ENCODE data around the gene MT1F. TPM values are rescaled to one million over a fixed set of nuclear protein-coding genes. Genes with fewer than 3 reads are reported as not detected.

MT1F gene
- total RNA-seq, 2 donors from 2014 or later, result 3.4 TPM; not detected in 1

DNA sequence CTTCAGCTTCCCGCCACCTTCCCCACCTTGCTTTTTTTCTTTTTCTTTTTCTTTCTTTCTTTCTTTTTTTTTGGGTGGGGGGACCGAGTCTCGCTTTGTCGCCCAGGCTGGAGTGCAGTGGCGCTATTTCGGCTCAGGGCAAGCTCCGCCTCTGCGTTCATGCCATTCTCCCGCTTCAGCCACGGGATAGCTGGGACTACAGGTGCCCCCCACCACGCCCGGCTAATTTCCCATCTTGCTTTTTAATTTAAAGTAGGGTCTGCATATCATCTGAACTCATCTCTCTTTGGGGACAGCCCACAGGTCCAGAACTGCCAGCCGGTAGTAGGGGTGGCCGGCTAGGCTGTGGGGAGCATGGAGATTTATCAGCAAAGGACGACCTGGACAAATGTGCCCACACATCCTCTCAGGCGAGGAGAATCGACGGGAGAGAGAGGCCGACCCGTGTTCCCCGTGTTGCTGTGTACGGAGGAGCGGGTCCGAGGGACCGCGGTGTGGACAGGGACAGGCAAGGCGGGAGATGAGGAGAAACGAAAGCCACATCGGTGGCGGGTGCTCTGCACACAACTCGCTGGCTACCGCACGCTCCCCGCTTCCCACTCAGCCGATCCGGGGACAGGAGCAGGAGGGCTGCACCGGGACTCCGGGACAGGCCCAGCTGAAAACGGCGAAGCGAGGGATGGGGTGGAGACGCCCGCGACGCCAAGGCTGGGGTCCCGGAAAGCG is 22.9 kb upstream of the MT1F start:
- Histone ChIP-seq H3K4me1 (ENCODE audit: control insufficient read depth, insufficient read depth, low read length) (no peaks in the 10 kb centered on the region), H3K9ac (ENCODE audit: extremely low read depth, low read length, poor library complexity, severe bottlenecking) (no peak overlapping the region), H3K4me3 (ENCODE audit: low read length) (peak overlapping the region; percentile 35), H3K27ac (ENCODE audit: low read depth, low read length) (no peak overlapping the region), H3K36me3 (ENCODE audit: control insufficient read depth, insufficient read depth, low read length) (no peaks in the 10 kb centered on the region), H3K9me3 (ENCODE audit: control insufficient read depth, low read length) (no peaks in the 10 kb centered on the region), H3K27me3 (ENCODE audit: control insufficient read depth, insufficient read depth, low read length, poor library complexity, severe bottlenecking) (peaks cover 100% of the 10 kb centered on the region)
- peaks cover 100% of the 10 kb centered on the region for H3K27me3 Mint-ChIP-seq (ENCODE audit: insufficient read depth)
- no peaks in the 10 kb centered on the region for H3K36me3 Mint-ChIP-seq (ENCODE audit: low read depth)
- peak overlapping the region; percentile 43 for H3K4me3 Mint-ChIP-seq
- H3K9me3 Mint-ChIP-seq, result no peaks in the 10 kb centered on the region
- H3K27ac Mint-ChIP-seq, result no peak overlapping the region
- WGBS, 2 experiments (ENCODE audit: insufficient coverage in 1 of 2, insufficient read length in 1 of 2), result 3 to 5% methylated on average over 30 to 47 of the region's 47 CpGs
- peaks cover 18% of the 10 kb centered on the region for H3K4me1 Mint-ChIP-seq
- peak; percentile 73 for DNase-seq
- TF ChIP-seq, protein P1, sequence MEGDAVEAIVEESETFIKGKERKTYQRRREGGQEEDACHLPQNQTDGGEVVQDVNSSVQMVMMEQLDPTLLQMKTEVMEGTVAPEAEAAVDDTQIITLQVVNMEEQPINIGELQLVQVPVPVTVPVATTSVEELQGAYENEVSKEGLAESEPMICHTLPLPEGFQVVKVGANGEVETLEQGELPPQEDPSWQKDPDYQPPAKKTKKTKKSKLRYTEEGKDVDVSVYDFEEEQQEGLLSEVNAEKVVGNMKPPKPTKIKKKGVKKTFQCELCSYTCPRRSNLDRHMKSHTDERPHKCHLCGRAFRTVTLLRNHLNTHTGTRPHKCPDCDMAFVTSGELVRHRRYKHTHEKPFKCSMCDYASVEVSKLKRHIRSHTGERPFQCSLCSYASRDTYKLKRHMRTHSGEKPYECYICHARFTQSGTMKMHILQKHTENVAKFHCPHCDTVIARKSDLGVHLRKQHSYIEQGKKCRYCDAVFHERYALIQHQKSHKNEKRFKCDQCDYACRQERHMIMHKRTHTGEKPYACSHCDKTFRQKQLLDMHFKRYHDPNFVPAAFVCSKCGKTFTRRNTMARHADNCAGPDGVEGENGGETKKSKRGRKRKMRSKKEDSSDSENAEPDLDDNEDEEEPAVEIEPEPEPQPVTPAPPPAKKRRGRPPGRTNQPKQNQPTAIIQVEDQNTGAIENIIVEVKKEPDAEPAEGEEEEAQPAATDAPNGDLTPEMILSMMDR (conservative IDR thresholded peaks at IDR 0.05), result no peak

DNA sequence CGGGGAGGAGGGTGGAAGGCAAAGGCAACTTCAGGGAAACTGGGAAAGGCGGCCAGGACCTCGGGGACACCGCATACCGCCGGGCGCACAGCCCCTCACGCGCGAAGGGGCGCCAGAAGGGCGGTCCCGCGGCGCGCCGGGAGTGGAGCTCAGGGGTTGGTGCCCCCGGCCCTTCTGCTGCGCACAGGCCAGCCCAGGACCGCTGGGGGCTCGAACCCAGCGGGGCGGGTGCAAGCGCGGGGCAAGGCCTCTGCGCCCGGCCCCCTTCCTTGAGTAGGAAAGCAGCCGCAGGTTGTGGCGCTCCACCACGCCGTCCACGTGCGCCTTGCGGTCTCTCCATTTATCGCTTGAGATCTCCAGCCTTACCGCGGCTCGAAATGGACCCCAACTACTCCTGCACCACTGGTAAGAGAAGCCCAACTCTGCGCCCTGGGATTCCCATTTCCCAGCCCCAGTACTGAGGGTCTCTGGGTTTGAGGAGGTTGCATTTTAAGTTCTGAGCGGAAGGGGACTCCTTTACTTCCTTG is 22.3 kb upstream of the MT1F start:
- H3K9ac ChIP-seq (ENCODE audit: extremely low read depth, low read length, poor library complexity, severe bottlenecking), result no peak overlapping the region
- Mint-ChIP-seq H3K36me3 (ENCODE audit: low read depth) (no peaks in the 10 kb centered on the region), H3K4me1 (peaks cover 18% of the 10 kb centered on the region), H3K9me3 (no peaks in the 10 kb centered on the region), H3K4me3 (peak overlapping the region; percentile 43), H3K27ac (no peak overlapping the region), H3K27me3 (ENCODE audit: insufficient read depth) (peaks cover 100% of the 10 kb centered on the region)
- peak; percentile 64 for DNase-seq
- peaks cover 100% of the 10 kb centered on the region for H3K27me3 ChIP-seq (ENCODE audit: control insufficient read depth, insufficient read depth, low read length, poor library complexity, severe bottlenecking)
- 0 to 4% methylated on average over 7 to 40 of the region's 40 CpGs for WGBS, 2 experiments (ENCODE audit: insufficient coverage in 1 of 2, insufficient read length in 1 of 2)
- no peaks in the 10 kb centered on the region for H3K36me3 ChIP-seq (ENCODE audit: control insufficient read depth, insufficient read depth, low read length)
- no peaks in the 10 kb centered on the region for H3K4me1 ChIP-seq (ENCODE audit: control insufficient read depth, insufficient read depth, low read length)
- no peak overlapping the region for H3K27ac ChIP-seq (ENCODE audit: low read depth, low read length)
- TF ChIP-seq, protein P1 (conservative IDR thresholded peaks at IDR 0.05), result no peak
- H3K9me3 ChIP-seq (ENCODE audit: control insufficient read depth, low read length), result no peaks in the 10 kb centered on the region
- peak overlapping the region; percentile 35 for H3K4me3 ChIP-seq (ENCODE audit: low read length)

DNA sequence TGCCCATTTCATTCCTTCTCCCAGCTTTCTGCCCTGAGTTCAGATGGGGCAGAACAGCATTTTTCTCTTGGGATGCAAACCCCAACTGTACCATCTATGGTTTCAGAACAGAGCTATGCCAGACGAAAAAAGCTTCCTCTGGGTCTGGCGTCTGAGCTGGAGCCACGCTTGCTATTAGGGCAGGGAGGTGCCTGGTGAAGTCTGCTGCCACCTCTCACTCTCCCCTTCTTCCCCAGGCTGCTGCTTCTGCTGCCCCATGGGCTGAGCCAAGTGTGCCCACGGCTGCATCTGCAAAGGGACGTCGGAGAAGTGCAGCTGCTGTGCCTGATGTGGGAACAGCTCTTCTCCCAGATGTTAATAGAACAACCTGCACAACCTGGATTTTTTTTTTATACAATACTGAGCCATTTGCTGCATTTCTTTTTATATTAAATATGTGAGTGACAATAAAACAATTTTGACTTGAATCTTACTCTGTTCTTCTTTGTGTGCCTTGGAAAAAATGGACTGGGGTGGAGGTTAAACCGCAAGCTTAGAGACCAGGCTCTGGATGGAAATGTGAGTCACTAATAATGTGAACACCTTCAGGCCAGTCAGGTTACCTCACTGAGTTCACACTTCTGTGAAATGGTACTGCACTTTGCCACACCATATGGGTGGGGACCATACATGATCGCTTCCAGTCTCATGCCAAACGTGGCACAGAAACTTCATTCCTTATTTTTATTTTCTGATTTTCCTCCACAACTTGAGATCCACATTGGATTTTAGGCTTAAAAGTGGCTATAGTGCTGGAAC is 20.9 kb upstream of the MT1F start:
- DNase-seq, result no peak
- H3K27me3 Mint-ChIP-seq (ENCODE audit: insufficient read depth), result peaks cover 100% of the 10 kb centered on the region
- H3K27me3 ChIP-seq (ENCODE audit: control insufficient read depth, insufficient read depth, low read length, poor library complexity, severe bottlenecking), result peaks cover 100% of the 10 kb centered on the region

More for the DNA sequence above, 20.9 kb upstream of the MT1F start:
- Histone ChIP-seq H3K9ac (ENCODE audit: extremely low read depth, low read length, poor library complexity, severe bottlenecking) (no peak overlapping the region), H3K9me3 (ENCODE audit: control insufficient read depth, low read length) (no peaks in the 10 kb centered on the region), H3K27ac (ENCODE audit: low read depth, low read length) (no peak overlapping the region), H3K4me1 (ENCODE audit: control insufficient read depth, insufficient read depth, low read length) (no peaks in the 10 kb centered on the region), H3K36me3 (ENCODE audit: control insufficient read depth, insufficient read depth, low read length) (no peaks in the 10 kb centered on the region), H3K4me3 (ENCODE audit: low read length) (no peak overlapping the region)
- no peaks in the 10 kb centered on the region for H3K9me3 Mint-ChIP-seq
- WGBS, 2 experiments (ENCODE audit: insufficient coverage in 1 of 2, insufficient read length in 1 of 2), result 19 to 37% methylated on average over 3 to 9 of the region's 9 CpGs
- no peaks in the 10 kb centered on the region for H3K36me3 Mint-ChIP-seq (ENCODE audit: low read depth)
- H3K4me1 Mint-ChIP-seq, result peaks cover 17% of the 10 kb centered on the region
- TF ChIP-seq, protein P1 (conservative IDR thresholded peaks at IDR 0.05), result no peak
- no peak overlapping the region for H3K27ac Mint-ChIP-seq
- no peak overlapping the region for H3K4me3 Mint-ChIP-seq

All from endodermal cell (in vitro differentiated cells).